ENCODE results near the gene DROSHA.

Gene DROSHA

DNA sequence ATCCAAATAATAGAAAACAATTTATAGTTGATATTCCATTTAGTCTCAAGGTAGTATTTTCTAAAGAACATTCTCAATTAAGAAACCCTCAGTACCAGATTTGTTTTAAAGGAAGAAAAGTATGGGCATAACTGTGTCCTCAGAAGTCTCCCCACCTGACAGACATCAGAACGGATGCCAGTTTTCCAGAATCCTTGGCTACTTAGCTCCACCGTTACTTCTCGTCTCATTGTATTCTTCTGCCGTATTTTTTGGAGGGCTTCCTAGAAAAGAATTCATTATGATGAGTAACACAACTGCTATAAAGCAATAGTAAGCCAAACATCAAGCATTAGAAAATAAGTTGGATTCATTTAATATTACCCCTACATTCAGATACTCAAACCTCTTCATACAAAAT lies 67.8 kb downstream of the DROSHA start:
- H3K4me3 ChIP-seq (replicated peaks; ENCODE audit: low read depth, low read length) = no peak overlapping the region
- no peak for DNase-seq (ENCODE audit: extremely low read depth, low read depth)
- TF ChIP-seq, protein P1, sequence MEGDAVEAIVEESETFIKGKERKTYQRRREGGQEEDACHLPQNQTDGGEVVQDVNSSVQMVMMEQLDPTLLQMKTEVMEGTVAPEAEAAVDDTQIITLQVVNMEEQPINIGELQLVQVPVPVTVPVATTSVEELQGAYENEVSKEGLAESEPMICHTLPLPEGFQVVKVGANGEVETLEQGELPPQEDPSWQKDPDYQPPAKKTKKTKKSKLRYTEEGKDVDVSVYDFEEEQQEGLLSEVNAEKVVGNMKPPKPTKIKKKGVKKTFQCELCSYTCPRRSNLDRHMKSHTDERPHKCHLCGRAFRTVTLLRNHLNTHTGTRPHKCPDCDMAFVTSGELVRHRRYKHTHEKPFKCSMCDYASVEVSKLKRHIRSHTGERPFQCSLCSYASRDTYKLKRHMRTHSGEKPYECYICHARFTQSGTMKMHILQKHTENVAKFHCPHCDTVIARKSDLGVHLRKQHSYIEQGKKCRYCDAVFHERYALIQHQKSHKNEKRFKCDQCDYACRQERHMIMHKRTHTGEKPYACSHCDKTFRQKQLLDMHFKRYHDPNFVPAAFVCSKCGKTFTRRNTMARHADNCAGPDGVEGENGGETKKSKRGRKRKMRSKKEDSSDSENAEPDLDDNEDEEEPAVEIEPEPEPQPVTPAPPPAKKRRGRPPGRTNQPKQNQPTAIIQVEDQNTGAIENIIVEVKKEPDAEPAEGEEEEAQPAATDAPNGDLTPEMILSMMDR (IDR thresholded peaks at IDR 0.05; ENCODE audit: low read depth, low read length, missing control alignments) = no peak

DNA sequence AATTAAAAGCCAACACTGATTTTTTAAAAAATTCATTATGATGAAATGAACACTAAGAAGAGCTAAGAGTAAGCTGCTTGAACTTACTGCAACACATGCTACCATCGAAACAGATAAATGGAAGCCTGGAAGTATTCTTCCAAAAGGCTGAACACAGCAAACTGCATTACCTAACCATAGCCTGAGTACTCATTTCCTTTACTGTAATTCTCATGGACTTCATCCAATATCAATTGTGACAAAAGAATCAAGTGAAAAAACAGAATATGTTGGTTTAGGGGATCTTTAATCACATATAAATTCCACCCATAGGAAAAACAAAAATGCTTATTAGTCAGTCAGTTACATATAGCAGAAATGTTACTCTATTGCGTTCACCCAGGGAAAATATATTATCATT lies 68.5 kb downstream of the DROSHA start:
- TF ChIP-seq, protein P1 (IDR thresholded peaks at IDR 0.05; ENCODE audit: low read depth, low read length, missing control alignments) = no peak
- no peak overlapping the region for H3K4me3 ChIP-seq (replicated peaks; ENCODE audit: low read depth, low read length)
- DNase-seq (ENCODE audit: extremely low read depth, low read depth) = no peak

DNA sequence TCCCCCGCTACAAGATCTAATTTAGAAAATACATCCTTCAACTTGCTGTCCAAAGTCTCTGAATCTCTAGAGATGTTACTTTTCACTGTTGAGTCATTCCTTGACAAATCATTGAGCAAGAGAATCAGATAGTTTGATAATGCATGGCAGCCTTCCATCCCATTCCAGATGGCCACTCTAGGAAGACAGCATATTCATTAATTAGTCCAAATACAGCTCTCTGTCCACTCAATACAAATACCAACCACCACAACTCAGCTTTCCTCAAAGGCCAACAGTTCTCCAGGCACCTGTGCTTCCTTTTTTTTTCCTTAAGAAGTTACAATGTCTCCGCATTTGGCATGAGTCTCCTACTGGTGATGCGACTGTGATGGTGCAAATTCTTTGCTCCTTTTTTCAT lies 72.3 kb downstream of the DROSHA start:
- no peak overlapping the region for H3K4me3 ChIP-seq (replicated peaks; ENCODE audit: low read depth, low read length)
- TF ChIP-seq, protein P1 (IDR thresholded peaks at IDR 0.05; ENCODE audit: low read depth, low read length, missing control alignments) = no peak
- no peak for DNase-seq (ENCODE audit: extremely low read depth, low read depth)

DNA sequence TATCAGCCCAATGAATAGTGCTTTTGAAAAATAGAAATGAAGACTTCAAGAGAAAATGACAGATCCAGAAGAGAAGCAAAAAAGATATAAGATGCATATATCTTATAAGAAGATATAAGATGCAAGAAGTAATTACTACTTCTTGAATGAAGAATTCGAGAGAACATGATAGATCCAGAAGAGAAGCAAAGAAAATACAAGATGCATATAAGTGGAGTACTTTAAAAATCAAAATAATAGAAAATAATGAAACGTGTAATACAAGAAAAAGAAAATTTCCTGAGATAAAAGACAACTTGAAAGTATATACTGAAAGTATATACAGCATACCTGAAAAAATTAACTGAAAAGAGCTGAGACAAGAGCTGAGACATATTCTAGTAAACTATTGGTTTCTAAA lies 76.7 kb downstream of the DROSHA start:
- H3K4me3 ChIP-seq (replicated peaks; ENCODE audit: low read depth, low read length) = no peak overlapping the region
- DNase-seq (ENCODE audit: extremely low read depth, low read depth) = no peak
- TF ChIP-seq, protein P1 (IDR thresholded peaks at IDR 0.05; ENCODE audit: low read depth, low read length, missing control alignments) = no peak

DNA sequence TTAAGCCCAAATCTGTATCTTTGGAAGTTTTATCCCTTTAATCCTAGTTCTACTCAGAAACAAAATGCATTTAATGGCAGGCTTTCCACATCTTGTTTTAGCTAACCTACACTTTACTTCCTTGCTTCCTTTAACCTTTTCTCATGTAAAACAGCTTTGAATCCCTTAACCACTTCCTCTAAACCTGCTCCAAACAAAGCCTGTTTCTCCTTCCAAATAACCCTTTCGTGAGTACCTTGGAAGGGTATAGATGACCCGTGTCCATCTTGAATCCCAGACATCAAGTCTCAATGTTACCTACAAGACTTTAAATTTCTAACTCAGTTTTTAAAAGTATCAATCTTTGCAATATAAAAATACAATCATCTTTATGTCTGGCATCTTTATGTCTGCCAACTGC lies 78.4 kb downstream of the DROSHA start:
- no peak for DNase-seq (ENCODE audit: extremely low read depth, low read depth)

DNA sequence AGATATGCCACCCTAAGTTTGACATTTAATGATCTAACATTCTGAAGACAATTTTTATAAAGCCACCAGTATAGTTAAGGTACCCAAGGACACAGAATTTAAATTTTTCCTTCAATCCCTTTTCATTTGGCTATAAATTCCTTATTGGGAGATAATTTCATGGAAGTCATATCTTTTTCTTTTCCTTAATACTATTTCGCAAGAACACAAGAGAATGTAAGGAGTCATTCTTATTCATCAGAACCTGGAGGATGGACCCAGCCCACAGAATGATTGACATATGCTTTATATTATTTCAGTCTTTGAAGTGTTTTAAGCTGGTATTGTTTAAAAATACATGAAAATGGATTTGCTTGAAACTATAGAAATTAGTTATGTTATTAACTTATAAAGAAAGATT lies 79.6 kb downstream of the DROSHA start:
- H3K4me3 ChIP-seq (replicated peaks; ENCODE audit: low read depth, low read length) = no peak overlapping the region
- TF ChIP-seq, protein P1 (IDR thresholded peaks at IDR 0.05; ENCODE audit: low read depth, low read length, missing control alignments) = no peak
- no peak for DNase-seq (ENCODE audit: extremely low read depth, low read depth)

More for the DNA sequence above, 78.4 kb downstream of the DROSHA start:
- TF ChIP-seq, protein P1 (IDR thresholded peaks at IDR 0.05; ENCODE audit: low read depth, low read length, missing control alignments) = no peak
- H3K4me3 ChIP-seq (replicated peaks; ENCODE audit: low read depth, low read length) = no peak overlapping the region

DNA sequence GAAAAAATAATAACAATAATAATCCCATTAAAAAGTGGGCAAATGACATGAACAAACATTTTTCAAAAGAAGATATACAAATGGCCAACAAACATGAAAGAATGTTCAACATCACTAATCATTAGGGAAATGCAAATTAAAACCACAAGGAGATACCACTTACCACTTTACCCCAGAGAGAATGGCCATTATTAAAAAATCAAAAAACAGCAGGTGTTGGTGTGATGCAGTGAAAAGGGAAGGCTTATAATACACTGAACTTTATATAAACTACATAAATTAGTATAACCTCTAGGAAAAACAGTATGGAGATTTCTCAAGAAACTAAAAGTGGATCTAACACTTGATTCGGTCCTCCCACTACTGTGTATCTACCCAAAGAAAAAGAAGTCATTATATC lies 81.9 kb downstream of the DROSHA start:
- no peak for DNase-seq (ENCODE audit: extremely low read depth, low read depth)
- H3K4me3 ChIP-seq (replicated peaks; ENCODE audit: low read depth, low read length) = no peak overlapping the region
- TF ChIP-seq, protein P1 (IDR thresholded peaks at IDR 0.05; ENCODE audit: low read depth, low read length, missing control alignments) = no peak

Measured in HFF-Myc (cell line).